ENCODE data around the gene PDE1C. TPM values are rescaled to one million over a fixed set of nuclear protein-coding genes. Genes with fewer than 3 reads are reported as not detected.
"Not testable (repeated sequence)": the region's sequence is repeated elsewhere in the genome, so short reads cannot be mapped to it uniquely, and the experiment has no call there.

PDE1C gene
- total and polyA plus RNA-seq, 2 of the 4 experiments (the other 2 are of a cell fraction) = 14.2 to 61.5 TPM

GRCh38 chr7:31833625-31834024, 236.6 kb downstream of the PDE1C start:
- H3K4ac ChIP-seq (ENCODE audit: low read depth, low read length); H4K20me1 ChIP-seq (ENCODE audit: insufficient read depth, low read length); H2BK20ac ChIP-seq (ENCODE audit: low read depth, low read length); H2BK15ac ChIP-seq (ENCODE audit: low read depth, low read length); H4K5ac ChIP-seq (ENCODE audit: low read depth, low read length); DNase-seq; H2BK120ac ChIP-seq (ENCODE audit: low read depth, low read length); POLR2A ChIA-PET (ENCODE audit: unreplicated experiment); dilution Hi-C loops (cut with HindIII; ENCODE audit: low sequenced_read_pairs, unreplicated experiment); H2AFZ ChIP-seq (replicated peaks; ENCODE audit: low read length, poor library complexity); H3K56ac ChIP-seq (ENCODE audit: extremely low read depth, insufficient read depth, low read length); H3K27me3 ChIP-seq (ENCODE audit: control insufficient read depth, insufficient read depth, low read length); in situ Hi-C loops (cut with MboI; ENCODE audit: low sequenced_read_pairs); H3K36me3 ChIP-seq (ENCODE audit: control insufficient read depth, insufficient read depth, low read length); intact Hi-C loops (cut with micrococcal nuclease); H4K91ac ChIP-seq (ENCODE audit: insufficient read depth, low read depth, low read length); H3K9me1 ChIP-seq (ENCODE audit: insufficient read depth, low read length); H3K14ac ChIP-seq (replicated peaks; ENCODE audit: low read depth, low read length); BruUV-seq (replicated peaks); H3K79me1 ChIP-seq (ENCODE audit: low read depth in 1 of 2, low read length in 2 of 2); H3K27ac ChIP-seq (ENCODE audit: insufficient read depth, low read length); H3K9ac ChIP-seq (ENCODE audit: low read depth, low read length); ATAC-seq (ENCODE audit: low read depth); H3K9me3 ChIP-seq (ENCODE audit: control insufficient read depth, insufficient read depth, low read length); H2AK5ac ChIP-seq (ENCODE audit: low read depth, low read length); H2AK9ac ChIP-seq (replicated peaks; ENCODE audit: low read depth, low read length, poor library complexity); H2BK5ac ChIP-seq (ENCODE audit: low read depth, low read length, poor library complexity, severe bottlenecking); H3K4me2 ChIP-seq (ENCODE audit: low read depth, low read length); H4K8ac ChIP-seq (ENCODE audit: low read depth in 2 of 2, low read length in 2 of 2); H3K4me3 ChIP-seq (ENCODE audit: insufficient read depth, low read depth, low read length); H3K18ac ChIP-seq (ENCODE audit: low read depth, low read length); H3K4me1 ChIP-seq (ENCODE audit: control insufficient read depth, insufficient read depth, low read length); CTCF ChIA-PET; H3K23ac ChIP-seq (ENCODE audit: low read depth, low read length): not testable (repeated sequence)
- WGBS, 2 experiments (ENCODE audit: extremely low coverage in 2 of 2, insufficient read length in 1 of 2) = 80% methylated on average over 3 of the region's 3 CpGs; no CpG with 5 or more reads in 1 of the 2 experiments

All from IMR-90 (cell line).